ENCODE results near the gene MAPRE2.

DNA sequence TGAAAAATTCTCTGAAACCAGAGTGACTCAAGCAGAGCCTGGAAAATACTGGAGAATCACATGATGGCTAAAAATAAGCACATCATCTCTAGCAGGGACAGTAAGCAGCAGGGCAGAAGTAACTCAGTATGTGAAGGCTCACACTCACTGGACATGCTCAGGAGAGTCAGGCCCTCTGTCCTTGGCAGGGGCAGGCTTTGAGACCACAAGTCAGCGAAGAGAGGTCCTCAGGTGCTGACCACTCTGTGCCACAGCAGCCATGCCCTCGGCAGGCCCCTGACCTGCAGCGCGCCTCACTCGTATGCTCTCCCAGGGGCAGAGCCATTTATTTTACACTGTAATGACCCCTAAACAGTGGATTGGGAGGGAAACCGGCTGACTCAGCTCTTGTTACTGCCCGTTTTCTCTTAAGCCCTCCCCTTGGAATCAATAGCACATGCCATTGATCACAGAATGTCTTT lies 76.8 kb downstream of the MAPRE2 start:
- TF ChIP-seq, protein P1, sequence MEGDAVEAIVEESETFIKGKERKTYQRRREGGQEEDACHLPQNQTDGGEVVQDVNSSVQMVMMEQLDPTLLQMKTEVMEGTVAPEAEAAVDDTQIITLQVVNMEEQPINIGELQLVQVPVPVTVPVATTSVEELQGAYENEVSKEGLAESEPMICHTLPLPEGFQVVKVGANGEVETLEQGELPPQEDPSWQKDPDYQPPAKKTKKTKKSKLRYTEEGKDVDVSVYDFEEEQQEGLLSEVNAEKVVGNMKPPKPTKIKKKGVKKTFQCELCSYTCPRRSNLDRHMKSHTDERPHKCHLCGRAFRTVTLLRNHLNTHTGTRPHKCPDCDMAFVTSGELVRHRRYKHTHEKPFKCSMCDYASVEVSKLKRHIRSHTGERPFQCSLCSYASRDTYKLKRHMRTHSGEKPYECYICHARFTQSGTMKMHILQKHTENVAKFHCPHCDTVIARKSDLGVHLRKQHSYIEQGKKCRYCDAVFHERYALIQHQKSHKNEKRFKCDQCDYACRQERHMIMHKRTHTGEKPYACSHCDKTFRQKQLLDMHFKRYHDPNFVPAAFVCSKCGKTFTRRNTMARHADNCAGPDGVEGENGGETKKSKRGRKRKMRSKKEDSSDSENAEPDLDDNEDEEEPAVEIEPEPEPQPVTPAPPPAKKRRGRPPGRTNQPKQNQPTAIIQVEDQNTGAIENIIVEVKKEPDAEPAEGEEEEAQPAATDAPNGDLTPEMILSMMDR (conservative IDR thresholded peaks at IDR 0.05; ENCODE audit: low read depth, low read length) = no peak
- TF ChIP-seq EZH2 (IDR thresholded peaks at IDR 0.05; ENCODE audit: low read length, unreplicated experiment) (no peak), EZH2phosphoT487 (IDR thresholded peaks at IDR 0.05; ENCODE audit: borderline replicate concordance, low read length) (no peak)
